Transverse colon (tissue), 4 donors: Measurements from ENCODE around the gene ASXL1.

ENCODE experiments used
- EP300 ChIP-seq: sonication (generic); formaldehyde crosslinking; IDR thresholded peaks from one replicate; pipeline ENCODE4 v1.6.1; 2017; ENCODE audit warnings: antibody characterized with exemption, low read depth
- POLR2A ChIP-seq: fragments of 450-650 bp; IDR thresholded peaks from one replicate; pipeline ENCODE4 v1.6.1; 2016; ENCODE audit warnings: antibody characterized with exemption, mild to moderate bottlenecking, moderate library complexity
- POLR2AphosphoS5 ChIP-seq, 3 donors: sonication (generic); formaldehyde crosslinking; IDR thresholded peaks; one replicate each; pipeline ENCODE4 v1.6.1; 2016; ENCODE audit warnings: antibody characterized with exemption in 3 of 3
- TF ChIP-seq, protein P1 (sequence below), 5 experiments: fragments of 200-600 bp in 3 of 5; fragments of 450-650 bp in 2 of 5; sonication (generic) in 3 of 5; IDR thresholded peaks; 1 replicate in 2 of 5; 2 replicates in 3 of 5; pipeline ENCODE4 v1.5.1; 2016 to 2017; ENCODE audit warnings: antibody characterized with exemption in 5 of 5, inconsistent platforms in 3 of 5, mild to moderate bottlenecking in 2 of 5, moderate library complexity in 1 of 5

- TF ChIP-seq EP300 = no peak
- TF ChIP-seq, protein P1, sequence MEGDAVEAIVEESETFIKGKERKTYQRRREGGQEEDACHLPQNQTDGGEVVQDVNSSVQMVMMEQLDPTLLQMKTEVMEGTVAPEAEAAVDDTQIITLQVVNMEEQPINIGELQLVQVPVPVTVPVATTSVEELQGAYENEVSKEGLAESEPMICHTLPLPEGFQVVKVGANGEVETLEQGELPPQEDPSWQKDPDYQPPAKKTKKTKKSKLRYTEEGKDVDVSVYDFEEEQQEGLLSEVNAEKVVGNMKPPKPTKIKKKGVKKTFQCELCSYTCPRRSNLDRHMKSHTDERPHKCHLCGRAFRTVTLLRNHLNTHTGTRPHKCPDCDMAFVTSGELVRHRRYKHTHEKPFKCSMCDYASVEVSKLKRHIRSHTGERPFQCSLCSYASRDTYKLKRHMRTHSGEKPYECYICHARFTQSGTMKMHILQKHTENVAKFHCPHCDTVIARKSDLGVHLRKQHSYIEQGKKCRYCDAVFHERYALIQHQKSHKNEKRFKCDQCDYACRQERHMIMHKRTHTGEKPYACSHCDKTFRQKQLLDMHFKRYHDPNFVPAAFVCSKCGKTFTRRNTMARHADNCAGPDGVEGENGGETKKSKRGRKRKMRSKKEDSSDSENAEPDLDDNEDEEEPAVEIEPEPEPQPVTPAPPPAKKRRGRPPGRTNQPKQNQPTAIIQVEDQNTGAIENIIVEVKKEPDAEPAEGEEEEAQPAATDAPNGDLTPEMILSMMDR (IDR thresholded peaks at IDR 0.05) = no peak
- no peak for TF ChIP-seq POLR2AphosphoS5 (IDR thresholded peaks at IDR 0.05)
- no peak for TF ChIP-seq POLR2A
These were observed 97.2 kb downstream of the ASXL1 start for GRCh38 chr20:32455171-32455900.
